D341Med (cell line): Measurements from ENCODE around the gene SLC7A1.

ENCODE experiments used
- DNase-seq: peaks from one replicate; pipeline ENCODE4 v3.0.0; 2012; ENCODE audit warnings: low spot score

SLC7A1 gene

DNA sequence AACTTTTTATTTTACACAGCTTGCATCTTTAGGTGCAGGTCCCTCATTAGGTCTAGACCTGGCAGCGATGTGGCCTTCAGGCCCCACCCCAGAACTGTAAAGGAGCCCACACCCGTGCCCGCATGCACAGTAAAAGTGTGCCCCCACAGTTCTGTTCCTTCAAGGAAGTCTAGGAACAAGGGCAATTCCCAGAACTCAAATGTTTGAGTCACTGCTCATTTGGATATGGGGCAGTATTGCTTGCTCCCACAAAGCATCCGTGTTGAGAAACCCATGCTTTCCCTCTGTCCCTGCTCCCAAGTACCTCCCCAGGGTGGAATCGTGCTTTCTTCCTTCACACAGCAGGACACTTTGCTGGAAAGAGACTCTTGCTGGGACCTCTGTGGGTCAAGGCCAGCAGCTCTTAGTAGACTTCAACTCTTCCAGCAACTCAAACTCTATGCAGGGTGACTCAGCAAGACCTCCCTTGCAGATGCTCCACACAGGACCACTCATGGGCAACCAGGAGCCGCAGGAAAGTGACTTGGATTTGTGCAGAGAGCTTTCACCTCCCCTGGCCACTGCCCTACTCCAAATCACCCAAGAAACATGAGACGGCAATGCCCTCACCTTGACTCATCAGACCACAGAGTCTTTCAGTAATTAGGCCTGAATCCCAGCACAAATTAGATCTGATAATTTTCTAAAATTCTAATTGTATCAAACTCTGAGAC is 12.3 kb downstream of the SLC7A1 start:
- no peak for DNase-seq

DNA sequence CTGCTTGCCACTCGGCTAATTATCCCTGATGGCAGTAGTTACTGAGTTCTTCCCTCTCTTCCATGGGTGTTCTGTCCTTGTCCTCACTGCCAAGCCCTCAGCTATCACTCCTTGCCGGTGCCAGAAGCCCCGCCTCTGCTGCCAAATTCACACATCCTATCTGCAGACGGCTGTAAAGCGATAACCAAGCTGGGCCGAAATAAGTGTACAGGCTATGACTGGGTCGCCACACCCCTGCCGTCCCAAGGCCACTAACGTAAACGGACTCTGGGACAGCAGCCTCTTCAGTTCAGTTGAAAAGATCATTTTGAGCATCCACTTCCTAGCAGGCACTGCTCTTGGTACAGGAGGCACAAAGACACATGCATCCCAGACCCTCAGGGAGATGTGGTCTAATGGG is 13.3 kb downstream of the SLC7A1 start:
- no peak for DNase-seq

DNA sequence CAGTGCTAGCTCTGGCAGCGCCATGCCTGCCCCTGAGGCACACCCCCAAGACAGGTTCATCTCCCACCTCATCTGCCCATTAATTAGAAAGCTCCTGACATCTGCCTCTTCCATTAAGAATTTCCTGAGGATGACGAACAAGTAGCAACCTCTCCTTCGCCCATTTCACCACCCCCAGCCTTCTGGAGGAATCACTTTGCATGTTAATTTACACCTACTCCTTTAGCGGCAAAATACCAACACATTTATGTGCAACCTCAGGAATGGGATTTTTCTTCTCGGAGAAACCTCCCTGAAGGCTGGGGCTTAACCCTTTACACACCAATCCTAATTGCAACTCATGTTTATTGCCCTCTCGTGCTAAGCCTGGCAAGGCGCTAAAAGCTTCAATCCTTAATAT is 13.8 kb downstream of the SLC7A1 start:
- DNase-seq: no peak

DNA sequence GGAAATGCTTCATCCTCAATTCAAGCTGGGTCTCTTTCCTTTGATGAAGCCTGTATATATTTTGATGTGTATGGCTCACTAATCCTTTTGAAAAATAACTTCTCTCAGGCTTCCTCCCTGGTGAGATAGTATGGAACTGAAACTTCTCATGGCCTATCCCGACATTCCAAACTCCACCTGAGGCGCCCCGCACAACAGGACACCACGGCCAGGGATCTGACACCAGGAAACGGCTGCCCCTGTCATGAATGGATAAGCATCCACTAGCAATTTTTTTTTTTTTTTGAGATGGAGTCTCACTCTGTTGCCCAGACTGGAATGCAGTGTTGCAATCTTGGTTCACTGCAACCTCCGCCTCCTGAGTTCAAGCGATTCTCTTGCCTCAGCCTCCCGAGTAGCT is 16.4 kb downstream of the SLC7A1 start:
- no peak for DNase-seq

DNA sequence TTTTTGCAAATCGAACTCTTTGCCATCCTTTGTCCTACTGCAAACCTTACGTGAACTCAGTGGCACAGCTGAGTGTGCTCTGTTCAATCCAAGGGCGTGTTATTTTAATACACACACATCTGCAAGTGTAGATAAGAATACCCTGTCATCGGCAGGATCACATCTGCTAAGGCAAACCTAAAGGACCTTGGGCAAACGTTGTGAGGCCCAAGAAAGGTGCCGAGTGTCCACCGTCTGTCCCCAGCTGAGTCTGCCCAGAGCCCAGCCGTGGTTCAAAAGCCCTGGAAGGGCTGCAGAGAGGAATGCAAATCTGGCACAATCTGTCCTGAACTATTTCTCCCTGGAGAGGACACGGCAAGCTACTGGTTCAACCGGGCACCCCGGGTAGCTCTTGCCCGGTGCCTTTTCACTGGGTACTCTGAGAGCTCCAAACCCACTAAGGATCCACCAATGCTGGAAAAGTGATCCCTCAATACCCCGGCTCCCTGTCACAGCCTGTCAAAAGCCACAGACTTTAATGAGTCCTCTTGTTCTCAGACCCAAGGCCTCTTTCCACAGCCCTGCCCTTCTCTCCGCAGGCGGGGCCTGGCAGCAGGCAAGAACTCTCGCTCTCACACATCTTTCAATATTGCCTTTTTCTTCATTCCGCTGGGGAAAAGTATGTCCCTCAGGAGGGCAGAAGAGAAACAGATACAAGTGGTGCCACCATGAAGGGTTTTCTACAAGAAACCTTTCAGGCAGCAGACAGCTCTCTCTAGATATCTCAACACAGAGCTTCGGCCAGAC is 17.0 kb downstream of the SLC7A1 start:
- DNase-seq: no peak

DNA sequence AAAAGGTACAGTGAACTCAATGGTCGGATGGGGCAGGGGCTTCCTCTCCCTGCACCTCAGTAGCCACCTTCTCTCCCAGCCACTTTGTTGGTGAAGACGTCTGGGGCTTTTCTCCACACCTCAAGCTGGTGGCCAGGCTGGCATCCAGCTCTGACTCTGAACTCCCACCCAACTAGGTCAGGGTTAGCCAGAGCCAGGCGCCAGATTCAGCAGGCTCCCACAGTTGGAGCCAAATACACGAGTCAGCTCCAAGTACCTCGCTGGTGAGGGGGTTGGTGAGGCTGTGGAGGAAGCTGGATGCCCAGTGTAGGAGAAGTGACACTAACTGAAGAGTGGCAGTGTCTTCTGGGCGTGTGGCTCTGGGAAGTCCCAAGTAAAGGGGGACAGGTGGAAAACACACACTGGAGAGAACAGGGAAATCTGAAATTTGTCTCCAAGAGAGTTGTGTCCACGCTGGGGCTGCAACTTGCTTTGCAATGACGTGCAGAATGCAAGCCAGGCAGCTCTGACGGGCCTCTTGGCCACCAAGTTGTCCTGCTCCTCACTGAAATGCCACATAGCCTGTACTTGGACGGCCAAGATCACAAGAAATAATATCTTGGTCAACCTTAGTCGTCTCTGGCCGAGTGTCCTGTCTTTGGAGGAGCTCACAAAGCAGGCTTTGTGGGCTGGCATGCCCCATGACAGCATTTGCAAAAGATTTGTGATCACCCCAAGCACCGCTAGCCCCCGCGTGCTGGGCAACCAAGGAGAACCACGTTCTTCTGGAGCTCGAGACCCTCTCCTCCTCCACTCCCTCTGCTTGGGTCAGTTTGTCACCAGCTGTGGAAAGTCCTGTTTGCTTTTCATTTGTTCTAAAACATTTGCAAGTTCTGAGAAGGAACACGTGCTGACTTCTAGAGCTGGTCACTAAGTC is 18.1 kb downstream of the SLC7A1 start:
- no peak for DNase-seq

DNA sequence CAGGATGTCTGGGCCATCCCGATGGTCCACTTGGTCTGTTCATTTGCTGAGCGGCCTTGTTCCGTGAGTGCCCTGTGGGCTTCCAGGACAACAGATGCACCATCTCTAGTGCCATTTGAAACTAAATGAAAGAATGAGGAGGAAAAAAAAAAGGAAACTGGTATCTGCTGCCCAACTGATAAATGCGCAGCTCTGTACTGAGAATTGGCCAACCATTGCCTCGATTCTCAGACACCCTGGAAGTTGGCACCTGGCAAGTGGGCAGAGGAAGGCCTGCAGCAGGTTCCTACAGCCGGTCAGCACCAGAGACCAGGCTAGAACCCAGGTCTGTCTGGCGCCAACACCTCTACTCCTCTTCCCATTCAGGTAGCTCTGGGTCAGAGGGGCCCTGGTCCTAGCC is 18.9 kb downstream of the SLC7A1 start:
- DNase-seq: no peak

DNA sequence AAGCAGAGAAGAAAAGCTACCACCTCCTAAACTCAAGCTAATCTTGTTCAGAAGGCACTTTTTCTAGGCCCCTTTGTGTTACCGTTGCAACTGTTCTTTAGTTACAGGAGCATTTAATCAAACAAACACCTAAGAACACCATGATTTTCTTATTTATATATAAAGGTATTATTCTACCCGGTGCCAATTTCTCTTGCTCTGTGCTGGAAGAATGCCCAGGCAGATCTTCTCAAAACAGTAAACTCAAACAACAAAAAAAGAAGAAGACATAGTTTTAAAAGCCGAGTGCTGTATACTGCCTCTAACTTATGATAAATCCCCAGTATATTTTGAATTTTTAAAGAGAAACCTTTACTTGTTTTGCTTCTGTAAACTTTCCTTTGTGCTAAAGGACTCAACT is 20.4 kb downstream of the SLC7A1 start:
- no peak for DNase-seq

DNA sequence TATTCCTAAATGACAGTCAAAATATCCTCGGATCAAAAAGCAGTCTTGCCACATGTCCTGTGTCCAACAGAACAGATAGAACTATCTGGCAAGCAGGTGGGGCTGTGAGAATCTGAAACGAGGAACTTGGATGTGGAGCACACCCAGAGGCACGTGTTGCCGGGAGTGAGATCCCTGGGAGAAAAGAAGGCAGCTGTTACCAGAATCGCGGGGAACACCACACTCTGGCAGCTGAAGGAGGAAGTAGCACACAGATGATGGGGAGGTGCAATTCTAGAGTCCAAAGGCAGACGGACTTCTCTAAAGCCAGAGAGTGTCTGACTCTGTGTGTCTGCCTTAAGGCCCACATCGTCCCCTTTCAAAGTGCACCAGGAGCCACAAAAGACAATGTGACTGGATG is 22.3 kb downstream of the SLC7A1 start:
- DNase-seq: no peak

DNA sequence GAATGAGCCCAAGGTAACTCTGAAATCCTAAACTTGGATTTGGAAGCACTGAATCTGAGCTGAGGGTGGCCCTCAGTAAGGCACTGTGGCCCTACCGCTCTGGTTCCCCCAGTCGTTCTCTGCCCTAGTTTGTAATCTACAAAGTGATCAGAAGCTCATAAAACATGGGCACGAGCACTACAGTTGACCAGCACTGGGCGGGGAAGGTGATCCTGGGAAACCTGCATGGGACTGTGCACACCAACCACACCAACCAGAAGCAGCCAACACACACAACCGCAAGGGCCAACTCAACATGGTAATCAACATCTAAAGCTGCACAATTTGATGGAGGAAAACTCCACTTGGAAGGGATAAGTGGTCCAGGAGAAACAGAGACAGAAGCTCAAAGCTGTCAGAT is 22.9 kb downstream of the SLC7A1 start:
- no peak for DNase-seq

DNA sequence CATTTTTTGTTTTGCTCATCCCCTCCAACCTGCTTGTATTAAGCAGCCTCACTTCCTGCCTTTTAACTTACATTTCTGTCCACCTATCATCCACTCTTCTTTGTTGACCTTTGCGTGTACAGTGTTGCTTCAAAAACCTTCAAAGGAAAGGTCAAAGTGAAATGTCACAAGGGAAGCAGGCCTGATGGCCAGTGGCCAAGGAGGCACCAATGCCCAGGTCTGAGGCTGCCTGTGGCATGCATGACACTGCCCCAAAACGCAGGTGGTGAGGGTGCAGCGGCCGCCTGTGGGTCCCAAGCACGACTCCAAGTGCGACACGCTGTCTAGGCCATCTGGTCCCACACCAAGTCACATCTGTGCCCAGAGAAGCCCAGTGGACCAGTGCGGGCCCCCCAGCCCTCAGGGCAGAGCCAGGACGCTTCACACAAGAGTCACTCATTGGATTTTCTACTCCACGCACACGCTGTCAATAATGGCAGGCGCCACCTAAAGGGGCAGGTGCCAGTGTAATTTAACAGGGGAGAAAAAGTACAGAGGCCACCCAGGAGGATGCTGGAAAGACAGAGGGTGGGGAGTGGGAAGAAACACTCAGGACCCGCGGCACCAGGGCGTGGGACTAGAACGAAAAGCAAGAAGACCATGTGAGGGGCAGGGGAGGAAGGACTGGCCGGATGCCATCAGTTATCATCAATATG is 23.5 kb downstream of the SLC7A1 start:
- no peak for DNase-seq

DNA sequence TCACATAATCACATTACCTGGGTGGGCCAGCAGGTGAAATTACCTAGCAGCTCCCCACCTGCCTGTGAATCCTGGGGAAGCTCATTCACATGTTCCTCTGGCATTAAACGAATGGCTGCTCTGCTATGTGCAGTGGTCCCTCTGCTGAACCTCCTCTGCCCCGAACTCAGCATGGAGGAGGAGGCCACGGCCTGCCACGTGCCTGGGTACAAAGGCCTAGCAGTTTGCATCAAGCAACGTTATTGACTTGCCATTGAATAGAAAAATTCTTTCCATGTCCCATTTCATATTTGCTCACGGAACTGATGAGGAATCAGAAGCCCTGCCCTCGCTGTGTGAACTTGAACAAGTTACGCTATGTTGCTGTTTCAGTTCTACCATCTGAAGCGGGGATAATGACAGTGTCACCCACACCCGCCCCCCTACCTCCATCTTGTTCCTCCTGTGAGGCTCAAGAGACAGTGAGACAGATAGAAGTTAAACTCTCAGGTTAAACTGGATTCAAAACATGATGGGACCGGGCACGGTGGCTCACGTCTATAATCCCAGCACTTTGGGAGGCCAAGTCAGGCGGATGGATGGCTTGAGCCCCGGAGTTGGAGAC is 25.3 kb downstream of the SLC7A1 start:
- no peak for DNase-seq

DNA sequence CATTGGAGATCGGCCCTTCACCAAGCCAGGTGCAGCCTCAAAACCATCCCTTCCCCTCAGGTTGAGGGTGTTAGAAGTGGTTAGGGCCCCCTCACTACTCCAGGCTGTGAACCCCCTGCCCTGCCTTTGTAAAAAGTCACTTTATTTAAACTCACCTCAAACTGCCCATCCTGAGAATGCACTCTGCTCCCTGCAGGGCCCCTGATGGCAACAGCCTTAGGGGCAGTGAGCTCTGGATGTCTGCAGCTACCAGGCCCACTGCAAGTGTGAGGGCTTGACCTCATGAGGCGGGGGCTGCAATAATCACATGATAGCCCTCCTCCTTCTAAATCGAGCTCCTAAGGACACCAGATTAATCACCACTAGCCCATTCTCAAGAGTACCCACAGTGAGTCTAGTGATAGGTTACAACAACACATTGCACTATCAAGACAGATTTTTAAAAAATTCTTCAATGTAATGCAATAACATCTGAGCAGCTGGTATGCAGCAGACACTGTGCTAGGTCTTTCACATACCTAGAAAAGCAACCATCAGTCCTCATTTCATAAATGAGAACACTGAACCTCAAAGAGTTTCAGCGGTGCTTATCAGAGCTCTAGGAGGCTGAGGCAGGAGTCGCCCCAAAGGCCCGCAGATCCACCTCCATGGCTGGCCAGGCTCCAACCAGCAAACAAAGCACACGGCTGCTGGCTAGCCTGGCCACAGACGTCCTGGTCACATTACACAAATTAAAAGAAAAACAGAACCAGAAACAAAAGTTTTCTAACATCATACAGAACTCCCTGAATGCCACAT is 26.0 kb downstream of the SLC7A1 start:
- DNase-seq: no peak

DNA sequence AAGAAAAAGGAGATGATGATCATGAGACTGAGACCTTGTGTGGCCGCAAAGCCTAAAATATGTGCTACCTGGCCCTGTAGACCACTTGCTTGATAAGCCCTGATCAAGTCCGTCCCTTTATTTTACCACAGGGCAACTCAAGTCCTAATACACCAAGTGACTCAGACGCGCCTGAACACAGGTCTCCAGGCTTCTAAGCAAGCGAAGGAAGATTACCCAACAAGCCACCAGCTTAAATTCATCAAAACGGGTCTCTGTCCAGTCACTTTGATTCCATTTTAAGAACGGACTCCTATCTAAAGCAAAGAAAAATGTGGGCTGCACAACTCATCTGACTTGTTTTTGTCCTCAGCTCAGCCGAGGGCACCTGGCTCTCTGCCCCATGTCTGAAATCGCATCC is 26.8 kb downstream of the SLC7A1 start:
- DNase-seq: no peak

DNA sequence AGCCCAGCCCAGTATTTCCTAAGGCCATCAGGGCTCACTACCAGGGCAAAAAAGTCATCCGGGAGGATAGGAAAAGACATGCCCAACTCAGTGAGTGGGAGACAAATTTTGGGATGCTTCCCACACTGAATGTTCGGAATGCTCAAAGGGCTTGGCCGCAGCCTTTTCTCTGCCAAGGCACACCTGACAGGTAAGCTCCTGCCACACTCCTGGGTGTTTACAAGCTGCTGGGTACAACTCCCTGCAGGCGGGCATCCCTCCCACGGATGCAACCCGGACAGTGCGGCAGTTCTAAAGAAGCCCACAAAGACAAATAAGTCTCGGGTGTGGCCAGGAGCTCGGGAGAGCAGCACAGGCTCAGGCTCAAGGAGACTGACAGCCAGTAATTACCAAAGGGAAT is 28.1 kb downstream of the SLC7A1 start:
- no peak for DNase-seq

DNA sequence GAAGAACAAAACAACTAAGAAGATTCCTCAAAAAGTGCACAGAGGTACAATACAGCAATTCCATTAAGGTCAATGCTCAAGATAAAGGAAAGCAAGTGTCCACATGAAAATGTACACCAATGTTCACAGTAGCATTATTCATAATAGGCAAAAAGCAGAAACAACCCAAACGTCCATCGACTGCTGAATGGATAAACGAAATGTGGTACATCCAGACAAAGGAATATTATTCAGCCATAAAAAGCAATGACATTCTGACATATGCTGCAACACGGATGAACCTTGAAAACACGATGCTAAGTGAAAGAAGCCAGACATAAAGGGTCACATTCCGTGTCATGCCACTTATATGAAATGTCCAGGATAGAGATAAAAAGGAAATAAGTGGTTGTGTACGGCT is 29.3 kb downstream of the SLC7A1 start:
- no peak for DNase-seq

DNA sequence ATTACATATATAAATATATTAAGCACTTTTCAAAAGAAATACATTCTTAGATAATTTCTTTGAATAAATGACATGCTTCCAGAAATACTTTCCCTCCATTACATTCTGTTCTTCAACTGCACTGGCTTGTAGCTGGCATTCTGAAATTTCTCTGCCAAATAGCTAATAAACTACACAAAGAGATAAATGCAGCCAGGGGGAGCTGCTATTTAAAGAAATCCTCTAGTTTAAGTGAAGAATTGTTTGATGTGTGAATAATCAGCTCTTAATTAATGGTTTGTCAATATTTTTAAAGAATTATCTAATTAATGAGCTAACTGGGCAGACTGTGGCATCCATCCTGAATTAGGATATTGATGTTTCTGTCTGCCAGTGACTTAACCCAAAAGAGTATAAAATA is 30.7 kb downstream of the SLC7A1 start:
- no peak for DNase-seq

DNA sequence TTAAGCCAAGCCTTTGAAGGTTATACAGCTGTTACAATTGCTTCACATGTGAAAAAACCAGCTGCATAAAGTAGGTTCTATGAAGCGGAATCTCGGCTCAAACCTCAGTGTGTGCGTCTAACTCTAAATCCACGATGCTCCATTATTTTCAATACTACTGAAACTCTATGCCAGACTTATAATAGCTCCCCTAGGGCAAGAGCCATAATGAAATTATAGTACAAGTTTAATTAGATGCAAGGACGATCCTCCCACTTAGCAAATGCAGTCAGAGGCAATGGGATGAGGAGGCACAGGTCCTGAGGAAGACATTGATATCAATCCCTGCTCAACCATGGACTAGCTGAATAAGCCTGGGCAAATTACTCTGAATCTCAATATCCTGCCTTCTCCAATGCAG is 31.1 kb downstream of the SLC7A1 start:
- no peak for DNase-seq

DNA sequence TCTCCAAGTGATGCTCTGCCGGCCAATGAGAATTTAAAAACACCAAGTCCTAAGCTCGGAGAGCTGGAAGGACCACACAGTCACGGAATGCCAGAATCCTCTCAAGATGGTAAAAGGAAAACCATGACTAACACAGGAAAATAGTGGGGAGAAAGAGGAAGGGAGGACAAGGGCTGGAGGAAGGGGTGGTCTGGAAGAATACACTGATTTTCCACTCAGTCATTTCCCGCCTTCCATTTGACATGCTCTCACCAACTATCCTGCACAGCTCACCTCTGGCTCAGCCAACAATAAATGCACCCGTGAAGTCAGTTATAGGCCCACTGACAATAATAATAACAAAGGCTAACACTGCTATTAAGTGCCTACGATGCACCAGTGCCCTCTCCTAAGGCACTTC is 31.5 kb downstream of the SLC7A1 start:
- no peak for DNase-seq

DNA sequence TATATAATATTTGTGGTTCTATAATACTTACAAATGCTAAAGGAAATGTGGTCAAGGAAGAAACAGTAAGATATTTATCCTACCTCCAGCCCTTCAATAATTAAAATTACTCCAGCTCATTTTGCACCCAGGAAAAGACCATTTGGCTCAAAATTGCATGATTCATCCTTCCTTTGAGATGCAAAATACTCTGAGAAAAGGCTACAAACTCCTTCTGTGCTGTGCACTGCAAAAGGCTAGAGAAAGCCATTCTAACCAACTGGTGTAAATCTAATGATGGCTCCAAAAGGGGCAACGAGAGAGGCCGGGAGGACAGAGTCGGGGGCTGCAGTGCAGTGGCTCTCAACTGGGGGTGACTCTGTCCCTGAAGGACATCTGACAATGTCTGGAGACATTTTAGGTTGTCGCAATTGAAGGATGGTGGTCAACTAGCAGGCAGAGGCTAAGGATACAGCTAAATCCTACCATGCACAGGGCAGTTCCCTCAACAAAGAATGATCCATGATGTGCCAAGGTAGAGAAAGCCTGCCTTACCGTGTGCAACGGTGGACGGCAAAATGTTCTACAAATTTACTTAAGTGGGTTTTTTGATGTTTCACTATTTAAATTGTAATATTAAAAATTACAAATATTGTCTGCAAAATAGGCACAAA is 32.6 kb downstream of the SLC7A1 start:
- no peak for DNase-seq
